Coronary artery (tissue), 2 donors: Measurements from ENCODE around the gene KDM6B.

Experiments
- DNase-seq: peaks from one replicate; pipeline ENCODE4 v3.0.0-alpha.2; 2017; ENCODE audit warnings: low spot score
- H3K27ac ChIP-seq, 2 donors: fragments of 200-600 bp; sonication (generic); one replicate each; pipeline ENCODE4 v1.5.1; 2016 to 2019
- H3K4me3 ChIP-seq: fragments of 200-600 bp; sonication (generic); 2 replicates; pipeline ENCODE4 v1.5.1; 2016; ENCODE audit warnings: mild to moderate bottlenecking, moderate library complexity
- CTCF ChIP-seq: fragments of 200-600 bp; sonication (generic); IDR thresholded peaks from one replicate; pipeline ENCODE4 v1.5.1; 2019; ENCODE audit warnings: antibody characterized with exemption

Gene KDM6B

GRCh38 chr17:7833795-7834541 lies at the start of gene KDM6B:
Gene KDM6B (plus strand): TSS chr17:7834217. CDS start chr17:7845555, 11,338 bp downstream.
- Histone ChIP-seq H3K27ac (peak within 1 kb of the TSS; percentile 98 to 99), H3K4me3 (peak within 1 kb of the TSS; percentile 83)
- peak; percentile 96 for DNase-seq
- no peak for TF ChIP-seq CTCF

- DNase-seq, result no peak
- no peak for TF ChIP-seq CTCF
Observed at GRCh38 chr17:7786866-7787265, 47.2 kb upstream of the KDM6B start.

GRCh38 chr17:7789131-7789530 lies 44.9 kb upstream of the KDM6B start:
- no peak overlapping the region for H3K27ac ChIP-seq
- no peak for DNase-seq
- no peak overlapping the region for H3K4me3 ChIP-seq
- no peak for TF ChIP-seq CTCF

More at GRCh38 chr17:7786866-7787265, 47.2 kb upstream of the KDM6B start:
- H3K27ac ChIP-seq, result no peak overlapping the region
- H3K4me3 ChIP-seq, result no peak overlapping the region

- Histone ChIP-seq H3K27ac (no peak overlapping the region), H3K4me3 (no peak overlapping the region)
- no peak for TF ChIP-seq CTCF
- no peak for DNase-seq
Observed at GRCh38 chr17:7790150-7790549, 43.9 kb upstream of the KDM6B start.

GRCh38 chr17:7792611-7793010 lies 41.4 kb upstream of the KDM6B start:
- DNase-seq, result no peak
- no peak for TF ChIP-seq CTCF
- H3K4me3 ChIP-seq, result no peak overlapping the region

GRCh38 chr17:7794075-7794663 lies 39.8 kb upstream of the KDM6B start:
- Histone ChIP-seq H3K4me3 (no peak overlapping the region), H3K27ac (no peak overlapping the region)
- DNase-seq, result no peak
- no peak for TF ChIP-seq CTCF

More at GRCh38 chr17:7792611-7793010, 41.4 kb upstream of the KDM6B start:
- no peak overlapping the region for H3K27ac ChIP-seq

- no peak for TF ChIP-seq CTCF
- Histone ChIP-seq H3K27ac (no peak overlapping the region), H3K4me3 (no peak overlapping the region)
- no peak for DNase-seq
Observed at GRCh38 chr17:7797976-7798375, 36.0 kb upstream of the KDM6B start.
